ENCODE data around the gene KCNQ1.

The KCNQ1 gene

DNA sequence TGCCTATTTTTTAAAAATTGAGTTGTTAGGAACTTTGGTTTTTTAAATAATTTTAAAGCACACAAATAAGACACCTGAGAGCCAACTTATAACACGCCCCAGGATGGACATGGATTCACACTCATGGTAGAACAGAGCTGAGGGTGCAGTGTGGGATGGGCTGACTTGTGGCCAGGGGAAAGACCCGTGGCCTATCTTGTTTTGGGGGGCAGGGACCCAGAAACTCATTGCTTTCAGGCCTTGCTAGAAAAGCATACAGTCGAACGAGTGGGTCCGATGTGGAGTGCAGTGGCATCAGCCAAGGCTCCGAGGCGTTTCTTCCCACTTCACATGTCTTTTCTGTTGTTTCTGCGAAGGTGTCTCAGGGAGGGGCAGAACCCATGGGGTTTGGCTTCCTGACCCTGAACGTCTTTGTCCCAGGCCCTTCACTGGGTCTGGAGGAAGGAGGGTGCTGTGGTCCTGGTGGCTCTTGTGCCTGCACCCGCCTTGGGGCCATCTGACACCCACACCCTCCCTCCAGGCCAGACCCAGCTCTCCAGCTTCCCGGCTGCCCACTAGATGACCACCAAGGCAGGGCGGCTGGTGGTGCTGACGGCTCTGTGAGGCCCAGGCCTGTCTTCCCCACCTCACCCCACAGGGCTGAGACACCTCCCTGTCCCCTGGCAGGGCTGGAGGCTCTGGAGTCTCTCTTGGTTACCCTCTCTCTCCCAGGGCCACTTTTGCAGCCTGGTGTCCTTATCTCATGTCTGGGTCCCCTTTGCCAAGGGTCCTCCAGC, 120.8 kb downstream of the KCNQ1 start:
- no peak for DNase-seq (ENCODE audit: low read depth, low spot score)

DNA sequence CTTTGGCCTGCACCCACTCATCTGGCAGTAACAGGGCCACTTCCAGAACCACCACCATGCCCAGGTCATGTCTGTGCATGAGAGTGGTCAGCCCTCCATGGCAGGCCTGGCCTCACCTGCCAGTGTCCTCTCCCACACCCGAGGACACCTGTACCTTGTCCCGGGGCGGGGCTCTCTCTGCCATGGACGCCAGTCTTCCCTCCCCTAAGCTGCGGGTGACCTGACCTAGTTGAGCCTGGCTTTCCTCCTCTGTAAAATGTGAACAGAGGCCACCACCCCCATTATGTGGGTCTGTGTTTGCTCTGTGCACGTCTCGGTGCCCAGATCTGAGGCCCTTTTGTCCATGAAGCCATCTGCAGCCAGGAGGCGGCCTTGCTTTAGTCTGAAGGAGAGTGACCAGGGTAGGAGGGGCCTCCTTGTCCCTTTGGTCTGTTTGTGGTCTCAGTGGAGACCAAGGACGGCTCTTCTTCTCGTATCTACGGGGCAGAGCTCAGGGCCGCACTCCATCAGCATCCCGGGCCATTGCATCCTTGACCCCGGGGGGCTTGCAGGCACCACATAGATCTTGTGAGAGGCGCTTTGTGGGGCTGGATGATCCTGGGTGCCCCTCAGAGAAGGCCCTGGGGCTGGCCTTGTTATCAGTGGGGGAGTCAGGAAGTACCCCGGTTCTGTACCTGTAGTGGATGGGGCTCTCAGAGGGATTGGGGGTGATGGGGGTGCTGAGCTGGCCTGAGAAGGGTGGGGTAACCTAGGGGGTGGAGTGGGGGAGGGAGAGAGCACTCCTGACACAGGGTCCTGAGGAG, 121.6 kb downstream of the KCNQ1 start:
- no peak for DNase-seq (ENCODE audit: low read depth, low spot score)

DNA sequence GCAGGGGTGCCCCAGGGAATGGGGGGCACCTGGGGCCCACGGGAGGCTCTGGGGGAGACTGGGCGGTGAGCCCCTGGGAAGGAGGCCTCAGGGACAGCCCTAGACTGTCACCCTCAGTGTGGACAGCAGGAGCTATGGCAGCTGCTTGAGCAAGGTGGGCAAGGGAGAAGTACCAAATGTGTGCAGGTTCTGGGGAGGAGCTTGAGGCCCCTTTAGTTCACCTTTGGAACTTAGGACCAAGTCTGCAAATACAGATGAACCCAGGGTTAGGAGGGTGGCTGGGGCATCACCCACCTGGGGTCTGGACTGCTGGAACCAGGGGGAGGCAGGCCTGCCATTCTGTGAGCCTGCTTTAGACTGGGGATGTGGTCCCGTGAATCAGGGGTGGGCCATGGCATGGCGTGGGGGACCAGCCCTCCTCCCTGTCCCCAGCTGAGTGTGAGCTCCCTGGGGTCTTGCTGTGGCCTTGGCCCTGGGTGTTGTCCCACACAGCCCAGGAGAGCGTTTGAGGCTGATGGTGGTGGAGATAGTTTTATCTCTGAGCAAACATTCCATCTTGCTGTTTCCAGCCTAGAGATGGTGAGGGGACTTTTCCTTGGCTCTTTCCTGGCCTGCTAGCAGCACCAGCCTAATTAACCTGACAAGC, 122.3 kb downstream of the KCNQ1 start:
- DNase-seq (ENCODE audit: low read depth, low spot score): no peak

DNA sequence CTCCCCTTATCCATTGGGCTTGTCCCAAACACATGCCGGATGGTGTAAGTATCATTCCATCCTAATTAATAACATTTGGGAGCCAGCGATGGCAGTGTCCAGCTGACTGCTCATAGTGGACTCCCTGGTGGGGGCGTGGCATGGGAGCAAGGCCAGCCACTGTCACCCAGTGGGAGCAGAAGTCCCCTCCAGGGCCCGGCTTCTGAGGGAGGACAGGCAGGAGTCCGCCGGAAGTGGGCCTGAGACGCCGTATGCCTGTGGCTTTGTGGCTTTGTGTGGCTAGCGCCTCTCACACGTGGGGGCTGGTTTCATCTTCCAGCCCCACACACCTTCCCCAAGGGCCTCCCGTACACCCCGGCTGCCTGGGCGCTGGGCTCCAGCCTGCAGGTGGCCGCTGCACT, 124.5 kb downstream of the KCNQ1 start:
- DNase-seq (ENCODE audit: low read depth, low spot score): no peak

DNA sequence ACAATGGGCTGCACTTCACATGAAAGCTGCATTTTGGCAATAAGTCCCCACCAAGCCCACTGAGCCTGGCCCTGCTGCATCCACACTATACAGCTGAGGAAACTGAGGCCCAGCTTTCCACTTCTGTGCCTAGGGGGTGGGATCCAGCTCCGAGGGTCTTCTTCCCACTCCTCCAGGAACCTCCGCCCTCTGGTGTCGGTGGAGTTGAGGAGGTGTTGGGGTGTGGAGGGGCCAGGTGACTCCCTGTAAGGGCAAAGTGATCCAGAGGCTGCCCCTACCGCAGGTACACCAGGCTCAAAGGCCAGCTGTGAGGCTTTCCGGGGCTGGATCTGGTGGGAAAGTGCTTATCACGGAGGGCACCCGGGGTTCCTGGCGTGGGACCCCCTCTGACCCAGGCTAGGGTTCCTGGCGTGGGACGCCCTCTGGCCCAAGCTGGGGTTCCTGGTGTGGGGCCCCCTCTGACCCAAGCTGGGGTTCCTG, 125.0 kb downstream of the KCNQ1 start:
- no peak for DNase-seq (ENCODE audit: low read depth, low spot score)

DNA sequence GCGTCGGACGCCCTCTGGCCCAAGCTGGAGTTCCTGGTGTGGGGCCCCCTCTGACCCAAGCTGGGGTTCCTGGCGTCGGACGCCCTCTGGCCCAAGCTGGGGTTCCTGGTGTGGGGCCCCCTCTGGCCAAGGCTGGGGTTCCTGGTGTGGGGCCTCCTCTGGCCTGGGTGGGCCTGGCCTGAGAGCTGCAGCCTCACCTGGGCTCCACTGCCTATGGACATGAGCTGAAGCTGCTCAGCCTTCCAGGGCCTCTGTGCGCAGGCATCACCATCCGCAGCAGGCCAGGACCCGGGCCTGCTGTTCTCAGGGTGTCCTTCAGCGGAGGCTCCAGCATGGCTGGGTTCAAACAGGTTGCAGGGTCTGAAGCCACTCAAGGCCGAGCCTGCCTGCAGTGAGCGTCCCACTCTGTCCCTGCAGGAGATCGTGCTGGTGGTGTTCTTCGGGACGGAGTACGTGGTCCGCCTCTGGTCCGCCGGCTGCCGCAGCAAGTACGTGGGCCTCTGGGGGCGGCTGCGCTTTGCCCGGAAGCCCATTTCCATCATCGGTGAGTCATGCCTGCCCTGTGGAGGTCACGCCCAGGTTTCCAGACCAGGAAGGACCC, 125.5 kb downstream of the KCNQ1 start:
- DNase-seq (ENCODE audit: low read depth, low spot score): no peak

DNA sequence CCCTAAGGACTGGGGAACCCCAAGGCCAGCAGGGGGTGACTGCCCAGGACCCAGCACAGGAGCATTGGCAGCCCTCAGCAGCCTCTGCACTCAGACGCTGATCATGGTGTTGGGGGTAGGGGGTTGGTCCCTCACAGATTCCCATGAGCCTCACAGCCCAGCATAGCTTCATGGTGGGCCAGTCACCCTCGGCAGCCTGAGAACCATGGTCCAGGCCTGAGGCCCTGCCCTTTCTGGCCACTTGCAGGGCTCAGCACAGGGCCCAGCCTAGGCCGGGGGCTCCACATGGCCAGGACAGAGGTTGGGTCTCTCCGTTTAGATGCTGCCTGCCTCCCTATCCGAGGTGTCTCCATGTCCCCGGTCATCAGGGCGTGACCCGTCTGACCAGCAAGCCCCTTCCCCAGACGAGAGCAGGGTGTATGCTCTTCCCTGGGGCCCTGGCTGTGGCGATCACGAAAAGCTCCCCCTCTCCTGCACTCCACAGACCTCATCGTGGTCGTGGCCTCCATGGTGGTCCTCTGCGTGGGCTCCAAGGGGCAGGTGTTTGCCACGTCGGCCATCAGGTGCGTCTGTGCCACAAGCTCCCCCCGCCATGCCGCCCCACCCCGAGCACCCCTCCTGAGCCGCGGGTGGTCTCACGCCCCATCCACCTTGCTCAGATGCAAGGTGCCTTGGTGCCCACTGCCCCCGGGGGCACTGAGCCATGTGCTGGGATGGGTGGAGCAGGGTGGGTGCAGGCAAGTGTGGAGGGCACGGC, 126.2 kb downstream of the KCNQ1 start:
- DNase-seq (ENCODE audit: low read depth, low spot score): no peak

DNA sequence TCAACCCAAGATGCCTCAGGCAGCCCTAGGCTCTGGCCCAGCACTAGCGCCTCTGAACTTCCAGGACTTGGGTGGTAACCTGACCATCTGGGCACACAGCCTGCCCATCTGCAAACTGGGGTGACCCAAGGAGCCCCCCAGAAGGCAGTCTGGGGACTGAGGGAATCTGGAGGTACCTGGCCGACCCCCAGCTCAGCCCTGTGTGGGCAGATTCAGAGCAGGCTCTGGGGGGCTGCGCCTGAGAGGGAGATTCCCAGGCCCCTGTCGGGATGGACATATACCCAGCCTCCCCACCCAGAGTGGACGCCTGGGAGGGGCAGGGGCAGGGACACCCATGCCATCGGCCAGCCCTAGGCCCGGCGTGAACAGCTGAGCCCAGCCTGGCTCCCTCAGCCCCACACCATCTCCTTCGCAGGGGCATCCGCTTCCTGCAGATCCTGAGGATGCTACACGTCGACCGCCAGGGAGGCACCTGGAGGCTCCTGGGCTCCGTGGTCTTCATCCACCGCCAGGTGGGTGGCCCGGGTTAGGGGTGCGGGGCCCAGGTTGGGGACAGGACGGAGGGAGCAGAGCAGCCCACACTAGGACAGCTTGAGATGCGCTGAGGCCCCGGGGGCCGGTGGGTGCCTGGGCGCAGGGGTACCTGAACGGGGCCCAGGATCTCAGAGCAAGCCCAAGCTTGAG, 126.9 kb downstream of the KCNQ1 start:
- no peak for DNase-seq (ENCODE audit: low read depth, low spot score)

DNA sequence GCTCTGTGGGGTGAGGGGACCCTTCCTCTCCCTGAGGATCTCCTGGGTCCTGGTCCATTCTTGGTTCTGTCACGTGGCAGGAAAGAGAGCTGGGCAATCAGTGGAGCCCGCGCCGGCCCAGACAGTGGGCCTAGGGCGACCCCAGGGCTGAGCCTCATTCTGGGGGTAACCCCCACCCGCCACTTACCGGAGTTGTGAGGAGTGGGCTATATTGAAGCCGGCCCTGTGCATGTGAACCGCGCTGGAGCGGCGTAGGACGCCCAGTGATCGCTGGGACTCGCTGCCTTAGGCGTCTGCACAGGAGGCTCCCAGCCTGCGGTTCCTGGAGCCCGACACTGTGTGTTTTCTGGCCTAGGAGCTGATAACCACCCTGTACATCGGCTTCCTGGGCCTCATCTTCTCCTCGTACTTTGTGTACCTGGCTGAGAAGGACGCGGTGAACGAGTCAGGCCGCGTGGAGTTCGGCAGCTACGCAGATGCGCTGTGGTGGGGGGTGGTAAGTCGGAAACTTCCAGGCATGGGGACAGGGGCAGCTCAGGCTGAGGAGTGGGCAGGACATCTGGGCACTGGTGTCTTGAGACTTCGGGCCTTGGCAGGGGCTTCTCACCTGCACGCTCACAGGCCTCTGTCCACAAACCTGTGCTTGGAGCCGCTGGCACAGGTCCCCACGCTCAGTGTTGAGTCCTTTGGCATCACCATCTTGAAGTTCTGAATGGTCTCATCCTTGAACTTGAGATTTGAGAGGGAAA, 127.9 kb downstream of the KCNQ1 start:
- no peak for DNase-seq (ENCODE audit: low read depth, low spot score)

DNA sequence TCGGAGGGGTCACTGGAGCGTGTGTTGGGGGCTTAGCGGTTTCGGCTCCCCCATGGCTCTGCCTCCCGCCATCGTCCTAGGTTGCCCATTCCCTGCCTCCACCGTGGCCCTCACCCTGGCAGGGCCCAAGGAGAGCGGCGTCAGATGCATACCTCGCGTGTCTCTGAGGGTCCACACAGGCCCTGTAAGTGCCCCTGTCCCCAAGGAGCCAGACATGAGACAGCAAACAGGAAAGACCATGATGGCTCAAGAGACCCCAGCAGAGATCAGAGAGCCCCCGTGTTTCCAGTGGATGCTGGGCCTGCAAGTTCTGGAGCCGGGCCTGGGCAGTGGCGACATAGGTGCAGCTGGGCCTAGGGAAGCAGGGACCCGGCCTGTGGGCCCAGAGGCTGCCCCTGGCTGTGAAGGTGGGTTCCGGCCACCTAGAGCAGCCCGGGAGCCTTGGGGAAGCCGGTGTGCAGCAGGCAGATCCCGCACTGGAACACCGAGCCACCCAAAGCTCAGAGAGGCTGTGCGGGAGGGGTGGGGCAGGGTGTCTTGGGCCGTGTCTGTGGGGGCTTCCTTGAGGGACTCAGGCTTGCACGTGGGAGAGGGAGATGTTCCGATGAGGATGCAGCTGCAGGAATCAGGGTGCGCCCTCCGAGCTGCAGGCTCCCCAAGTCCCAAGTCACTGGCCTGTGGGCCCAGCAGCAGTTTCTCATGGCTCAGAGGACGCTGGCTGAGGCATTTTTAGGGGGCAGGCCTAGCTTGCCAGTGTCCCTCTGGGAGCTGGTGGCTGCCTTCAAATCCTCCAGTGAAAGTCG, 128.6 kb downstream of the KCNQ1 start:
- no peak for DNase-seq (ENCODE audit: low read depth, low spot score)

DNA sequence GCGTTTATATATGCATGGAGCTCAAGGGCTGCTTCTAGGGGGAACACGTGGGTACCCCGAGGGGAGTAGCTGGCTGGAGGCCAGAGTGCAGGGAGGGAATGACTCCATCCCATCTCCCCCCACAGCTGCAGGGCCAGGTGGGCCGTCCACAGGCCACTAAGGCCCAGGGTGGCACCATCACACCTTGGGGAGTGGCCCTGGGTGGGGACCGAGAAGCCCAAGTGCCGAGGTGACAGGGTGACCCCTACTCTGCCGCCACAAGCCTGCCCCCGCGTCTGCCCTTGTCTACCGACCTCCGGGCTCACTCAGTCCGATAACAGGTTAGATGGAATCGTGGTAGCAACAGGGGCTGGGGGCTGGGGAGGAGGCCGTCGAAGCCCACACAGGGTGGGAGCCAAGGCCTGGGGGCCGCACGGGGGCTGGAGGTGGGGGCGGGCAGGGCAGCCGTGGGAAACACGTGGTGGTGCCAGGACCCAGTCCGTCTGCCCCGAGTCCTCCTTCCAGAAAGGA, 129.3 kb downstream of the KCNQ1 start:
- no peak for DNase-seq (ENCODE audit: low read depth, low spot score)

DNA sequence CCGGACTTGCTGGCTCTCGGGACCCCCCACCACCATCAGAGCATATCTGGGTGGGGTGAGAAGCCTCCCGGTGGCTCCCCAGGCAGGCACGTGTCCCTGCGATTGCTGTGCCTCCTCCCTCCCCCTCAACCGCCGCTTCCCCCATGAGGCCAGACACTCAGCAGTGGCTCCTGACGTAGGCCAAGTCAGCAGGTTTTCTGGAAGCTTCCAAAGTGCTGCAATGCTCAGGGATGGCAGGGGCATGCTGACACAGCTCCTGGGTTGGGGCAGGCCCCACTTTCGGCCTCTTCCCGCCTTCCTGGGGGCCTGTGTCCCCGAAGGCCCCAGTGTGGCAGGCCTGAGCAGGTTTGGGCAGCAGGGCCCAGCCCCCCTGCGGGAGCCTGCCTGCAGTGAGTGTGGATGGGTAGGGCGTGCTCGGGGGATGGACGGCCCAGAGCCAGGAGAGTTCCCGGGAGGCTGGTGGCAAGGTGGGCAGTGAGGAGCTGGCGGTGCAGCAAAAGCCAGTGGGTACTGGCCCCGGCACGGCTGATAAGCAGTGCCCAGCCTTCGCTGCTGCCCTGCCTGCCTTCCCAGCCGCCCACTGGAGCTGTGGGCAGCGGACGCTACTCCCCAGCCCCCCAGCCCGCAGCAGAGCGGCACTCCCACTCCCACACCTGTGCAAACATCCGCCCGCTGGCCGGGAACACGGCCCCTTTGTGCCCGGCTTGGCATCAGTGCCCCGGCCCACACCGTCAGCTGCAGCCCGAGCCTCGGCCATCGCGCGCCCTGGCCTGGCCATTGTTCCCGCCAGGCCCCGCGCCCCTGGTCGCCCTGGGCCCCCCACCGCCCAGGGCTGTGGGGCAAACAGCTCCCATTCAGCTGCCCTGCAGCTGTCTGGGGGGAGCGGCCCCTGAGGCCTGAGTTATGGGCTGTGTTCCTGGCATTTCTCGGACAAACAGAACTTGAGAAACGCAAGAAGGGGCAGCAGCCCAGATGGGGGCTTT, 130.0 kb downstream of the KCNQ1 start:
- no peak for DNase-seq (ENCODE audit: low read depth, low spot score)

DNA sequence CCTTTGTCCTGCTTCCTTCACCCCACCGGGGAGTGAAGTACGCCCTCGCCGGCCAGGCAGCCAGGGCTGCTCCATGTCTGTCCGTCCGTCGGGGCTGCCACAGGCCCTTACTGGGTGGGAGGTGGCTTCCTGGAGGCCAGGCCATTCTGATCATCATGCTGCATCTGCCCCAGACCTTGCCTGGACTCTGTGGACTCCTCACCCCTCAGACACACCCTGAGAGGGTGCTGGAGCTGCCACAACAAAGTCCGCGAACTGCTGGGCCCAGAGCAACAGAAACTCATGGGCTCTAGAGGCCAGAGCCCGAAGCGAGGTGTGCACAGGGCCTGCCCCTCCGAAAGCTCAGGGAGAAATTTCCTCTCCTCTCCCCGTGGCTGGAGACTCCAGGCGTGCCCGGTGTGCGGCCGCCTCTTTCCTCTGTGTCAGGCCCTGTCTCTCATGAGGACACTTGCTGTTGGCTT, 130.8 kb downstream of the KCNQ1 start:
- DNase-seq (ENCODE audit: low read depth, low spot score): no peak

DNA sequence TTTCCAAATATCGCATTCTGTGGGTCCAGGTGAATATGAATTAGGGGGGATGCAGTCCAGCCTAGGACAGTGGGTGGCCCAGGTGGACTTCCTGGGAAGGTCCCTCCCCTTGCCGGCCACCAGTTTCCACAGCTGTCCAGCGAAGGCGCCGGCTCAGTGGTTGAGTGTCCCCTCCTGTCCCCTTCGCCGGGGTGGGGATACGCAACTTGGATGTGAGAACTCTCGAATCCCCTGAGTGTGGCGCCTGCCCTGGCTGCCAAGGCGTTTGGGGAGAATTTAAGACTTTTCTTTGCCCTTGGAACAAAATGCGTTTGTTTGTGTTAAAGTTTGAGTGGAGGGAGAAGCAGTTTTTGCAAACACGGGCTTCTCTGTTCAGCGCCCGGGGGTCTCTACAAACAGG, 131.3 kb downstream of the KCNQ1 start:
- no peak for DNase-seq (ENCODE audit: low read depth, low spot score)

DNA sequence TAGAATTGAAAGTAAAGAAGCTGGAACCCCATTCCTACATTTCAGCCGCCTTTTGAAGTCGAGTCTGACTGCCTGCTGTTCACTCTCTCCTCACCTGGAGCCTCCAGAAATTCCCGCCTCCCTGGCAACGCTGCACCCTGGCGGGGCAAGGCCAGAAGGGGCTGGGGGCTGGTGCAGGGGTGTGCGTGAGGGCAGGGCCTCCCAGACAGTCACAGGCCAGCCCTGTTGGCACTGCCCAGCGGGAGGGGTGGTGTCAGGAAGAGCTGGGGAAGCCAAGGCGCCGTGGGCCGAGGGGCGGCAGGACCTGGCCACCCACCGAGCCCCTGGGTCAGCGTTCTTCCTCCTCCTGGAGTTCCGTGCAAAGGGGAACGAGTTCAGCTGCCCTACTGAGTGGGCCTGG, 131.7 kb downstream of the KCNQ1 start:
- no peak for DNase-seq (ENCODE audit: low read depth, low spot score)

DNA sequence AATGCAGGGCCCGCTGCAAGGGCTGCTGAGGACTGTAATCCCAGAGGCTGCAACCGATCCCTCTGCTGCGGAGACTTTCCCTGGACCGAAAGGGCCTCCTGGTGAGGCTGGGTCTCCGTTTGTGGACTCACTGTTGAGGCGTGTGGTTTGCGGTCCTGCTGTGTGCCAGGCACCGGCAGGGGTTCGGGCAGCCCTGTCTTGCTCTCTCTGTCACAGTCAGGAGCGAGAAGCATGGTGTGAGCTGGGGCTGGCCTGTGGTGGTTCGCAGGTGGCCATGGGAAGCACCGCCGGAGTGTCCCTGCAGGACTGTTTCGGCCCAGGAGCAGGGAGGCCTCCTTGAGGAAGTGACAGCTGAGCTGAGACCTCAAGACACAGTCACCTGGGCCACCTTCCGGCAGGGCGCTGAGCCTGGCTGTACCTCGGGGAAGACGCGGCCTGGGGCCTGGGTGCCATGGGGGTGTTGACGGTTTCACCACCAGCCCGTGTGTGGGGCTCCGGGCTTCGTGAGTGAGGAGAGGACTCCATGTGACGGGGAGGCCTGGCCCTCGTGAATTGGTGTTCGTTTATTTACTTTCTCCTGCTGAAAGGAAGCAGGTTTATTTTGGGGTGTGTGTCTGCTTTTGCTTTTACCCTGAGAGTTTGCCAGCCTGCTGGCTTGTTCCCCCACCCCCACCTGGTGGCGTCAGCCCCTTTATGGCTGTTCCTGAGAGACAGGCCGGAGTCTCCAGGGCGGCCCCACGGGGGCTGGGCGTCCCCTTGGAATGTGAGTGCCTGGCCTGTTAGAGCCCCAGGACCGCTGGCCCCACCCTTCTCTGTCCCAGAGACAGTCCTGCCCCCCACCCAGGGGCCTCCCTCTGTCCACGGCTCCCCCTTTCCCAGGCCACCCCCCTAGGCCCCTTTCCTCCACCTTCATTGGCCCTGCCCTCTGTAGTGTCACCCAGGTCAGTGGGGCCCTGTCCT, 132.5 kb downstream of the KCNQ1 start:
- no peak for DNase-seq (ENCODE audit: low read depth, low spot score)

Data from activated naive CD8-positive, alpha-beta T cell treated with anti-CD3 and anti-CD28 coated beads, Interleukin-2, amount 50 U/mL, for 16 hours (primary cell).